RWPE2 (cell line): ENCODE data around the gene FRMD4B.
A peak's percentile ranks its signal among the peaks of the same experiment; 100 is the strongest.
"Not testable (repeated sequence)": the region's sequence is repeated elsewhere in the genome, so short reads cannot be mapped to it uniquely, and the experiment has no call there.

Experiments
- ATAC-seq: fragments of 200-7000 bp; cut with Tn5 transposase; 3 replicates; pipeline ENCODE4 v1.9.1; 2021; ENCODE audit warnings: low read depth
- DNase-seq: peaks from one replicate; pipeline ENCODE4 v3.0.0-alpha.2; 2020; ENCODE audit warnings: low spot score
- H3K27ac ChIP-seq: fragments of 450-650 bp; 2 replicates; pipeline ENCODE4 v1.5.1; 2017; ENCODE audit warnings: mild to moderate bottlenecking; ENCODE audit not compliant: poor library complexity, severe bottlenecking
- H3K27me3 ChIP-seq: fragments of 250-450 bp; sonication (Bioruptor Pico); 2 replicates; pipeline ENCODE4 v1.5.1; 2021; ENCODE audit warnings: mild to moderate bottlenecking, moderate library complexity; ENCODE audit not compliant: insufficient read depth, poor library complexity, severe bottlenecking
- H3K36me3 ChIP-seq: fragments of 250-450 bp; sonication (Bioruptor Pico); 2 replicates; pipeline ENCODE4 v1.5.1; 2020; ENCODE audit warnings: low read depth, mild to moderate bottlenecking, moderate library complexity
- H3K4me1 ChIP-seq: fragments of 250-450 bp; sonication (Bioruptor Pico); 2 replicates; pipeline ENCODE4 v1.5.1; 2021; ENCODE audit warnings: mild to moderate bottlenecking, moderate library complexity; ENCODE audit not compliant: insufficient read depth, poor library complexity, severe bottlenecking
- H3K4me3 ChIP-seq: fragments of 250-450 bp; sonication (Bioruptor Pico); 2 replicates; pipeline ENCODE4 v1.5.1; 2021; ENCODE audit warnings: mild to moderate bottlenecking, moderate library complexity; ENCODE audit not compliant: severe bottlenecking
- H3K9me3 ChIP-seq: fragments of 250-450 bp; sonication (Bioruptor Pico); 2 replicates; pipeline ENCODE4 v1.5.1; 2021; ENCODE audit warnings: mild to moderate bottlenecking, moderate library complexity; ENCODE audit not compliant: severe bottlenecking
- TF ChIP-seq, protein P1 (sequence below): fragments of 450-650 bp; IDR thresholded peaks from one replicate; pipeline ENCODE4 v1.5.1; 2017; ENCODE audit warnings: mild to moderate bottlenecking, moderate library complexity; ENCODE audit not compliant: poor library complexity, severe bottlenecking

FRMD4B gene

GRCh38 chr3:69235882-69236281 is 150.0 kb downstream of the FRMD4B start:
- DNase-seq (no peak), ATAC-seq (no peak)
- peaks cover 4% of the 10 kb centered on the region for H3K36me3 ChIP-seq
- no peak overlapping the region for H3K27ac ChIP-seq
- H3K9me3 ChIP-seq: no peaks in the 10 kb centered on the region
- TF ChIP-seq, protein P1, sequence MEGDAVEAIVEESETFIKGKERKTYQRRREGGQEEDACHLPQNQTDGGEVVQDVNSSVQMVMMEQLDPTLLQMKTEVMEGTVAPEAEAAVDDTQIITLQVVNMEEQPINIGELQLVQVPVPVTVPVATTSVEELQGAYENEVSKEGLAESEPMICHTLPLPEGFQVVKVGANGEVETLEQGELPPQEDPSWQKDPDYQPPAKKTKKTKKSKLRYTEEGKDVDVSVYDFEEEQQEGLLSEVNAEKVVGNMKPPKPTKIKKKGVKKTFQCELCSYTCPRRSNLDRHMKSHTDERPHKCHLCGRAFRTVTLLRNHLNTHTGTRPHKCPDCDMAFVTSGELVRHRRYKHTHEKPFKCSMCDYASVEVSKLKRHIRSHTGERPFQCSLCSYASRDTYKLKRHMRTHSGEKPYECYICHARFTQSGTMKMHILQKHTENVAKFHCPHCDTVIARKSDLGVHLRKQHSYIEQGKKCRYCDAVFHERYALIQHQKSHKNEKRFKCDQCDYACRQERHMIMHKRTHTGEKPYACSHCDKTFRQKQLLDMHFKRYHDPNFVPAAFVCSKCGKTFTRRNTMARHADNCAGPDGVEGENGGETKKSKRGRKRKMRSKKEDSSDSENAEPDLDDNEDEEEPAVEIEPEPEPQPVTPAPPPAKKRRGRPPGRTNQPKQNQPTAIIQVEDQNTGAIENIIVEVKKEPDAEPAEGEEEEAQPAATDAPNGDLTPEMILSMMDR: no peak
- H3K4me1 ChIP-seq: peaks cover 6% of the 10 kb centered on the region
- H3K27me3 ChIP-seq: no peaks in the 10 kb centered on the region
- H3K4me3 ChIP-seq: no peak overlapping the region

GRCh38 chr3:69235227-69235626 is 150.7 kb downstream of the FRMD4B start:
- H3K36me3 ChIP-seq, H3K27me3 ChIP-seq, ATAC-seq, DNase-seq, H3K9me3 ChIP-seq, H3K4me3 ChIP-seq, H3K27ac ChIP-seq, H3K4me1 ChIP-seq: not testable (repeated sequence)

GRCh38 chr3:69232482-69232881 is 153.4 kb downstream of the FRMD4B start:
- Histone ChIP-seq H3K9me3 (no peaks in the 10 kb centered on the region), H3K36me3 (no peaks in the 10 kb centered on the region), H3K4me3 (no peak overlapping the region), H3K27ac (peak overlapping the region; percentile 1), H3K4me1 (peaks cover 6% of the 10 kb centered on the region), H3K27me3 (no peaks in the 10 kb centered on the region)
- ATAC-seq: no peak
- TF ChIP-seq, protein P1: no peak
- no peak for DNase-seq

- Histone ChIP-seq H3K27ac (peak overlapping the region; percentile 1), H3K36me3 (no peaks in the 10 kb centered on the region), H3K4me3 (no peak overlapping the region), H3K27me3 (no peaks in the 10 kb centered on the region), H3K4me1 (peaks cover 6% of the 10 kb centered on the region), H3K9me3 (no peaks in the 10 kb centered on the region)
- TF ChIP-seq, protein P1: no peak
- peak; percentile 63 for DNase-seq
- peak; percentile 97 for ATAC-seq
Measured at GRCh38 chr3:69231929-69232440, 153.9 kb downstream of the FRMD4B start.

GRCh38 chr3:69226071-69226470 is 159.8 kb downstream of the FRMD4B start:
- DNase-seq (no peak), ATAC-seq (no peak; the same call in 2 of the 3 replicates)
- H3K9me3 ChIP-seq: no peaks in the 10 kb centered on the region
- peaks cover 11% of the 10 kb centered on the region for H3K4me1 ChIP-seq
- H3K27ac ChIP-seq: no peak overlapping the region
- no peaks in the 10 kb centered on the region for H3K27me3 ChIP-seq
- peaks cover 28% of the 10 kb centered on the region for H3K36me3 ChIP-seq
- TF ChIP-seq, protein P1: no peak
- no peak overlapping the region for H3K4me3 ChIP-seq
